SK-N-SH (cell line): ENCODE measurements around the gene TMEM161A. TPM values are rescaled to one million over a fixed set of nuclear protein-coding genes. Genes with fewer than 3 reads are reported as not detected.

Experiments
- CTCF ChIA-PET: fragments of 300-600, 350-600 bp; formaldehyde crosslinking; extraction: SDS; loops from one replicate; lab custom pipeline; 2021; lab: Yijun Ruan, JAX
- POLR2A ChIA-PET: fragments of 350-600 bp; sonication (Branson Sonifier 250); formaldehyde crosslinking; extraction: SDS; loops from one replicate; lab custom pipeline; 2020; ENCODE audit warnings: antibody characterized with exemption, inconsistent platforms; lab: Yijun Ruan, JAX
- DNase-seq: peaks from one replicate; pipeline ENCODE4 v3.0.0; 2012
- H2AFZ ChIP-seq: fragments of 200-600 bp; sonication (generic); 2 replicates; pipeline ENCODE4 v1.8.1; 2016; ENCODE audit warnings: antibody characterized with exemption, mild to moderate bottlenecking, low read depth
- H3F3A ChIP-seq: fragments of 200-600 bp; sonication (generic); replicated peaks from 2 replicates; pipeline ENCODE3; 2016; ENCODE audit warnings: antibody characterized with exemption, mild to moderate bottlenecking; ENCODE audit not compliant: insufficient read depth
- H3K27ac ChIP-seq, 2 experiments: fragments of 200-500 bp in 1 of 2; fragments of 200-600 bp in 1 of 2; sonication (Bioruptor generic) in 1 of 2; sonication (generic), shearing (Covaris generic) in 1 of 2; 2 replicates each; pipeline versions ENCODE4 v1.5.1 to v1.6.1; 2014 to 2016; ENCODE audit warnings: low read depth in 2 of 2, inconsistent platforms in 1 of 2, low read length in 1 of 2, mild to moderate bottlenecking in 1 of 2, mixed read lengths in 1 of 2
- H3K27me3 ChIP-seq: fragments of 200-600 bp; sonication (generic), shearing (Covaris generic); 2 replicates; pipeline ENCODE4 v1.6.1; 2016; ENCODE audit warnings: mixed run types; ENCODE audit not compliant: insufficient read depth
- H3K36me3 ChIP-seq, 2 experiments: fragments of 200-500 bp in 1 of 2; fragments of 200-600 bp in 1 of 2; sonication (Bioruptor generic) in 1 of 2; sonication (generic) in 1 of 2; replicated peaks in 1 of 2; 2 replicates each; pipeline versions ENCODE3 to v1.5.1; 2014 to 2016; ENCODE audit warnings: low read length in 1 of 2, mild to moderate bottlenecking in 1 of 2; ENCODE audit not compliant: insufficient read depth in 2 of 2, control insufficient read depth in 1 of 2
- H3K4me1 ChIP-seq, 2 experiments: fragments of 200-500 bp in 1 of 2; fragments of 200-600 bp in 1 of 2; sonication (Bioruptor generic) in 1 of 2; sonication (generic), shearing (Covaris generic) in 1 of 2; 2 replicates each; pipeline versions ENCODE4 v1.5.1 to v1.6.1; 2014 to 2016; ENCODE audit warnings: low read depth in 1 of 2, low read length in 1 of 2, mixed run types in 1 of 2; ENCODE audit not compliant: insufficient read depth in 2 of 2, control insufficient read depth in 1 of 2
- H3K4me2 ChIP-seq: fragments of 200-600 bp; sonication (generic), shearing (Covaris generic); 2 replicates; pipeline ENCODE4 v1.6.1; 2017; ENCODE audit warnings: mixed run types
- H3K4me3 ChIP-seq, 2 experiments: fragments of 200-500 bp in 1 of 2; fragments of 200-600 bp in 1 of 2; sonication (Bioruptor generic) in 1 of 2; sonication (generic), shearing (Covaris generic) in 1 of 2; 2 replicates each; pipeline versions ENCODE4 v1.5.1 to v1.8.1; 2014 to 2016; ENCODE audit warnings: low read depth in 2 of 2, inconsistent platforms in 1 of 2, low read length in 1 of 2, mild to moderate bottlenecking in 1 of 2, mixed read lengths in 1 of 2, moderate library complexity in 1 of 2
- H3K79me2 ChIP-seq: fragments of 200-600 bp; sonication (generic); 2 replicates; pipeline ENCODE4 v1.8.1; 2017; ENCODE audit warnings: mild to moderate bottlenecking; ENCODE audit not compliant: insufficient read depth
- H3K9ac ChIP-seq: fragments of 200-600 bp; sonication (generic); 2 replicates; pipeline ENCODE4 v1.6.1; 2017; ENCODE audit warnings: mixed run types
- H3K9me2 ChIP-seq: fragments of 200-600 bp; sonication (generic); 2 replicates; pipeline ENCODE4 v1.6.1; 2017; ENCODE audit warnings: mixed run types
- H3K9me3 ChIP-seq: fragments of 200-600 bp; sonication (generic); 2 replicates; pipeline ENCODE4 v1.6.1; 2017; ENCODE audit warnings: mixed run types, mild to moderate bottlenecking, moderate library complexity
- H4K20me1 ChIP-seq: fragments of 200-600 bp; sonication (generic); 2 replicates; pipeline ENCODE4 v1.6.1; 2017; ENCODE audit warnings: mild to moderate bottlenecking, mixed run types; ENCODE audit not compliant: insufficient read depth
- CHD2 ChIP-seq: fragments of 150-350 bp; IDR thresholded peaks from 2 replicates; pipeline ENCODE4 v1.6.1; 2018; ENCODE audit warnings: low read length; ENCODE audit not compliant: partially characterized antibody
- ELF1 ChIP-seq: IDR thresholded peaks from 2 replicates; pipeline ENCODE4 v1.4.0; 2012
- EP300 ChIP-seq, 2 experiments: IDR thresholded peaks; 2 replicates each; pipeline versions ENCODE4 v1.4.0 to v1.6.1; 2012; ENCODE audit warnings: borderline replicate concordance in 1 of 2, low read depth in 1 of 2, low read length in 1 of 2
- EZH2phosphoT487 ChIP-seq: fragments of 200-600 bp; sonication (generic); IDR thresholded peaks from 2 replicates; pipeline ENCODE4 v1.6.1; 2017; ENCODE audit warnings: low read depth, mixed run types, mild to moderate bottlenecking, antibody characterized with exemption, moderate library complexity, borderline replicate concordance
- GABPA ChIP-seq: IDR thresholded peaks from 2 replicates; pipeline ENCODE4 v1.4.0; 2012; ENCODE audit warnings: low read depth, mild to moderate bottlenecking
- GATA2 ChIP-seq: sonication (generic); formaldehyde crosslinking; IDR thresholded peaks from 2 replicates; pipeline ENCODE4 v1.5.0; 2020; ENCODE audit warnings: mild to moderate bottlenecking, missing genetic modification reagents
- MAX ChIP-seq: IDR thresholded peaks from 2 replicates; pipeline ENCODE4 v1.4.0; 2012; ENCODE audit warnings: low read depth
- MEF2A ChIP-seq: IDR thresholded peaks from 2 replicates; pipeline ENCODE4 v1.4.0; 2012; ENCODE audit warnings: low read depth, borderline replicate concordance
- MXI1 ChIP-seq: IDR thresholded peaks from 2 replicates; pipeline ENCODE4 v1.6.1; 2012; ENCODE audit warnings: mild to moderate bottlenecking, low read depth, low read length, improper control_type of control experiment
- POLR2AphosphoS5 ChIP-seq: IDR thresholded peaks from 2 replicates; pipeline ENCODE4 v1.6.1; 2012; ENCODE audit warnings: low read depth, low read length
- RAD21 ChIP-seq: IDR thresholded peaks from 2 replicates; pipeline ENCODE4 v1.6.1; 2012; ENCODE audit warnings: mild to moderate bottlenecking, low read length
- RCOR1 ChIP-seq: fragments of 150-350 bp; IDR thresholded peaks from 2 replicates; pipeline ENCODE4 v1.6.1; 2017; ENCODE audit warnings: antibody characterized with exemption, low read length
- REST ChIP-seq: IDR thresholded peaks from 2 replicates; pipeline ENCODE4 v1.6.1; 2012; ENCODE audit warnings: mild to moderate bottlenecking, low read depth, low read length, moderate library complexity
- RXRA ChIP-seq: IDR thresholded peaks from 2 replicates; pipeline ENCODE4 v1.4.0; 2012; ENCODE audit warnings: low read depth, mild to moderate bottlenecking, borderline replicate concordance
- SIN3A ChIP-seq: IDR thresholded peaks from 2 replicates; pipeline ENCODE4 v1.6.1; 2012; ENCODE audit warnings: low read depth, mild to moderate bottlenecking, low read length, moderate library complexity, borderline replicate concordance
- USF1 ChIP-seq: IDR thresholded peaks from 2 replicates; pipeline ENCODE4 v1.4.0; 2012; ENCODE audit warnings: low read depth, borderline replicate concordance
- WGBS: methylation state at CpG from one replicate; pipeline ENCODE4 v1.1.6; 2017; ENCODE audit warnings: low lambda C conversion rate; 5-methylcytosine and 5-hydroxymethylcytosine counted together
- polyA plus RNA-seq, 3 experiments: library from polyadenylated mRNA; depleted of rRNA; stranded (reverse); fragments of >200 nt; gene quantifications; 2 replicates each; pipeline ENCODE4 v1.2.3, GENCODE V29; 2012
- TF ChIP-seq, protein P1 (sequence below): fragments of 150-350 bp; IDR thresholded peaks from 2 replicates; pipeline ENCODE4 v1.6.1; 2016; ENCODE audit warnings: mild to moderate bottlenecking, low read depth, low read length
- TF ChIP-seq, protein P2 (sequence below): fragments of 150-350 bp; IDR thresholded peaks from 2 replicates; pipeline ENCODE4 v1.6.1; 2017; ENCODE audit warnings: antibody characterized with exemption, low read length, low read depth, borderline replicate concordance
- TF ChIP-seq, protein P3 (sequence below): IDR thresholded peaks from 2 replicates; pipeline ENCODE4; 2012
- TF ChIP-seq, protein P4 (sequence below): IDR thresholded peaks from 2 replicates; pipeline ENCODE4 v1.4.0; 2012; ENCODE audit warnings: low read depth, borderline replicate concordance

The TMEM161A gene
- polyA plus RNA-seq, 1 of the 3 experiments (the other 2 are of a cell fraction), result 39.3 TPM

DNA sequence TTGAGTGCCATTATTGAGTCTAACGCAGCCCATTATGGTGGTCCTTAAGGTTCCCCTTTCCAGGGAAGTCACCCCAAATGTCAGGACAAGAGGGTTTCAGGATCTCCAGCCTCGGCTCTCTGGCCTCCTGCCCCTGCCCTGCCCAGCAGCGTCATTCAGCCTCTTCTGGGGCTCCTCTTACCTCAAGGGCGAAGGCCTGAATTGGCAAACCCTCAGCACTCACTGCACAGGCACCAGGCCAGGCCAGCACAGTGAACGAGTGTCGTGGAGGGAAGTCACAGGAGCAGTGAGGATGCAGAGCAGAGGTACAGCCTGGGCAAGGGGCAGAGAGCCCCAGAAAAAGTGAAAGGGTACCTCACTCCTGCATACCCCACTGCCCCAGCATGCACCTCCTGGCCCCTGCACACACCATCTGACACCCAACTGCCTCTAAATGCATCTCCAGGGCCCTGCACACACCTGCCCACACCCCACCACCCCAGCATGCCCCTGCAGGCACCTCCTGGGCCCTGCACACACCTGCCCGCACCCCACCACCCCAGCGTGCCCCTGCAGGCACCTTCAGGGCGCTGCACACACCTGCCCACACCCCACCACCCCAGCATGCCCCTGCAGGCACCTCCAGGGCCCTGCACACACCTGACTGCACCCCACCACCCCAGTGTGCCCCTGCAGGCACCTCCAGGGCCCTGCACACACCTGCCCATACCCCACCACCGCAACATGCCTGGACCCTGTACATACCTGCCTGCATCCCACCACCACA is 54.7 kb downstream of the TMEM161A start:
- Histone ChIP-seq H3K27ac (no peak overlapping the region), H3K79me2 (no peaks in the 10 kb centered on the region), H3K36me3 (no peaks in the 10 kb centered on the region), H2AFZ (no peak overlapping the region), H3K4me3 (no peak overlapping the region), H3K9me3 (no peaks in the 10 kb centered on the region), H3F3A (no peaks in the 10 kb centered on the region)
- CTCF ChIA-PET, result no interaction called here
- POLR2A ChIA-PET, result no interaction called here
- no peak for TF ChIP-seq EP300 (IDR thresholded peaks at IDR 0.05; ENCODE audit: borderline replicate concordance in 1 of 2, low read depth in 1 of 2, low read length in 1 of 2)
- no peak for TF ChIP-seq MEF2A
- no peak for TF ChIP-seq REST
- TF ChIP-seq MXI1, result no peak
- no peak for TF ChIP-seq POLR2AphosphoS5
- TF ChIP-seq RCOR1, result no peak
- no peak for TF ChIP-seq ELF1
- no peak for TF ChIP-seq SIN3A
- no peak for TF ChIP-seq GABPA
- TF ChIP-seq, protein P1, sequence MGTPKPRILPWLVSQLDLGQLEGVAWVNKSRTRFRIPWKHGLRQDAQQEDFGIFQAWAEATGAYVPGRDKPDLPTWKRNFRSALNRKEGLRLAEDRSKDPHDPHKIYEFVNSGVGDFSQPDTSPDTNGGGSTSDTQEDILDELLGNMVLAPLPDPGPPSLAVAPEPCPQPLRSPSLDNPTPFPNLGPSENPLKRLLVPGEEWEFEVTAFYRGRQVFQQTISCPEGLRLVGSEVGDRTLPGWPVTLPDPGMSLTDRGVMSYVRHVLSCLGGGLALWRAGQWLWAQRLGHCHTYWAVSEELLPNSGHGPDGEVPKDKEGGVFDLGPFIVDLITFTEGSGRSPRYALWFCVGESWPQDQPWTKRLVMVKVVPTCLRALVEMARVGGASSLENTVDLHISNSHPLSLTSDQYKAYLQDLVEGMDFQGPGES, result no peak
- TF ChIP-seq RAD21, result no peak
- TF ChIP-seq MAX, result no peak
- no peak for TF ChIP-seq RXRA
- TF ChIP-seq, protein P2, sequence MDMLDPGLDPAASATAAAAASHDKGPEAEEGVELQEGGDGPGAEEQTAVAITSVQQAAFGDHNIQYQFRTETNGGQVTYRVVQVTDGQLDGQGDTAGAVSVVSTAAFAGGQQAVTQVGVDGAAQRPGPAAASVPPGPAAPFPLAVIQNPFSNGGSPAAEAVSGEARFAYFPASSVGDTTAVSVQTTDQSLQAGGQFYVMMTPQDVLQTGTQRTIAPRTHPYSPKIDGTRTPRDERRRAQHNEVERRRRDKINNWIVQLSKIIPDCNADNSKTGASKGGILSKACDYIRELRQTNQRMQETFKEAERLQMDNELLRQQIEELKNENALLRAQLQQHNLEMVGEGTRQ, result no peak
- TF ChIP-seq, protein P3, sequence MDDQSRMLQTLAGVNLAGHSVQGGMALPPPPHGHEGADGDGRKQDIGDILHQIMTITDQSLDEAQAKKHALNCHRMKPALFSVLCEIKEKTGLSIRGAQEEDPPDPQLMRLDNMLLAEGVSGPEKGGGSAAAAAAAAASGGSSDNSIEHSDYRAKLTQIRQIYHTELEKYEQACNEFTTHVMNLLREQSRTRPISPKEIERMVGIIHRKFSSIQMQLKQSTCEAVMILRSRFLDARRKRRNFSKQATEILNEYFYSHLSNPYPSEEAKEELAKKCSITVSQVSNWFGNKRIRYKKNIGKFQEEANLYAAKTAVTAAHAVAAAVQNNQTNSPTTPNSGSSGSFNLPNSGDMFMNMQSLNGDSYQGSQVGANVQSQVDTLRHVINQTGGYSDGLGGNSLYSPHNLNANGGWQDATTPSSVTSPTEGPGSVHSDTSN, result no peak
- TF ChIP-seq CHD2, result no peak
- no peak for TF ChIP-seq USF1
- TF ChIP-seq, protein P4, sequence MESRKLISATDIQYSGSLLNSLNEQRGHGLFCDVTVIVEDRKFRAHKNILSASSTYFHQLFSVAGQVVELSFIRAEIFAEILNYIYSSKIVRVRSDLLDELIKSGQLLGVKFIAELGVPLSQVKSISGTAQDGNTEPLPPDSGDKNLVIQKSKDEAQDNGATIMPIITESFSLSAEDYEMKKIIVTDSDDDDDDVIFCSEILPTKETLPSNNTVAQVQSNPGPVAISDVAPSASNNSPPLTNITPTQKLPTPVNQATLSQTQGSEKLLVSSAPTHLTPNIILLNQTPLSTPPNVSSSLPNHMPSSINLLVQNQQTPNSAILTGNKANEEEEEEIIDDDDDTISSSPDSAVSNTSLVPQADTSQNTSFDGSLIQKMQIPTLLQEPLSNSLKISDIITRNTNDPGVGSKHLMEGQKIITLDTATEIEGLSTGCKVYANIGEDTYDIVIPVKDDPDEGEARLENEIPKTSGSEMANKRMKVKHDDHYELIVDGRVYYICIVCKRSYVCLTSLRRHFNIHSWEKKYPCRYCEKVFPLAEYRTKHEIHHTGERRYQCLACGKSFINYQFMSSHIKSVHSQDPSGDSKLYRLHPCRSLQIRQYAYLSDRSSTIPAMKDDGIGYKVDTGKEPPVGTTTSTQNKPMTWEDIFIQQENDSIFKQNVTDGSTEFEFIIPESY, result no peak
- no peak for TF ChIP-seq EZH2phosphoT487
- TF ChIP-seq GATA2 (CRISPR knock-in tag), result no peak
- TF ChIP-seq, all 33 proteins: peak for 0
- Histone ChIP-seq H3K4me1 (no peaks in the 10 kb centered on the region; a peak in 1 of 4 replicates), H4K20me1 (no peaks in the 10 kb centered on the region), H3K9ac (no peak overlapping the region), H3K9me2 (no peaks in the 10 kb centered on the region), H3K27me3 (no peaks in the 10 kb centered on the region), H3K4me2 (no peak overlapping the region)
- DNase-seq, result no peak
- WGBS, result 77% methylated on average over 6 of the region's 10 CpGs
